ENCODE data around the gene FAAP100.

The FAAP100 gene

DNA sequence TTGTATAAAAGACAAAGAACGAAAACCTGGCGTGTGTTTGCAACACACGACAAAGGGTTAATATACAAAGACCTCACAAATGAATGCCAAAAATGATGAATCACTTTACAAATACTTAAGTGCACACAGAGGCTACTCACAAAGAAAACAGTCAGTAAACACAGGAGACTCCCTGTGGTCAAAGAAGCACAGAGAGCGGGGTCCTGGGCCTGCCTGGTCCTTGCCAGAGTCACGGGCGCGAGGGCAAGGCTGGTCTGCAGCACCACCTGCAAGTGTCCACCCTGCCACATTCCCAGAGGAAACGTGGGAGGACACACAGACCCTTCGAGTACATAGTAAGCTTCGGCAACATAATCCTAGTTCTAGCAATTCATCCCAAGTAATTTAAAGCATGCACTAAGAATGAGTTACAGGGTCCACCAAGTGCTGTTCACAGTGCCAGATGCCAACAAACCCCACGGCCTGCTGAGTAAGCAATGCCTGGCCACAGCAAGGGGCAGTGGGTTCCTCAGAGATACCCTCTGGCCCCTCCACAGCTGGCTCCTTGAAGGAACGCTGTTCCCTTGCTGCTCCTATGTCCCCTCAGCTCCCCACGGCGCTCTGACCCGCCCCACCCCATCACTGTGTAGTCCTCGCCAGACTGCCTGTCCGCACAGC, 24.6 kb upstream of the FAAP100 start:
- DNase-seq: peak; percentile 77

DNA sequence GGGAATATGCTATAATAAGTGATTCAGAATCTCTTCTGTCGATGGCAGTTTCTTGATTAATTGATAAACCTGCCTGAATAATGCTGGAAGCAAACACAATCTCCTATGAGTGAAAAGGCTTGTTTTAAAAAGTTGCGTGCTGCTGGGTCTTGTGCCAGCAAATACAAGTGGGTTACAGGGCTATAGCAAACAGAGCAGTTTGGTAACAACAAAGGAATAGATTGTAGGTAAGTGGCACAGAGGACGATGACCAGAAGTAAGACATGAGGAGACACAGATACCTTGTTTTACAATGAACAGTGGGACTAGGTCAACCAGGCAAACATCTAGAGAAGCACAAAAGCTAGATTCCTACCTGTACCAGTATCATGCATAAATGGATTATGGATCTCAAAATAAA, 23.7 kb upstream of the FAAP100 start:
- DNase-seq: no peak

DNA sequence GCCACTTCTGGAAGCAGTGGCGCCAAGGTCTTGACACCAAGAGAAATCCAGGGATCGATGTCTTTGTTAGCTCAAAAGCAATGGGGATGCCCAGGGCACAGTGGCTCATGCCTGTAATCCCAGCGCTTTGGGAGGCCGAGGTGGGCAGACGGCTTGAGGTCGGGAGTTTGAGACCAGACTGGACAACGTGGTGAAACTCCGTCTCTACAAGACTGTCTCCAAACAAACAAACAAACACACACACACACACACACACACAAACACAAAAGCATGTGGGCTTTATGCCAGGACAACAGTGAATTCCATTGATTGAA, 22.4 kb upstream of the FAAP100 start:
- no peak for DNase-seq

DNA sequence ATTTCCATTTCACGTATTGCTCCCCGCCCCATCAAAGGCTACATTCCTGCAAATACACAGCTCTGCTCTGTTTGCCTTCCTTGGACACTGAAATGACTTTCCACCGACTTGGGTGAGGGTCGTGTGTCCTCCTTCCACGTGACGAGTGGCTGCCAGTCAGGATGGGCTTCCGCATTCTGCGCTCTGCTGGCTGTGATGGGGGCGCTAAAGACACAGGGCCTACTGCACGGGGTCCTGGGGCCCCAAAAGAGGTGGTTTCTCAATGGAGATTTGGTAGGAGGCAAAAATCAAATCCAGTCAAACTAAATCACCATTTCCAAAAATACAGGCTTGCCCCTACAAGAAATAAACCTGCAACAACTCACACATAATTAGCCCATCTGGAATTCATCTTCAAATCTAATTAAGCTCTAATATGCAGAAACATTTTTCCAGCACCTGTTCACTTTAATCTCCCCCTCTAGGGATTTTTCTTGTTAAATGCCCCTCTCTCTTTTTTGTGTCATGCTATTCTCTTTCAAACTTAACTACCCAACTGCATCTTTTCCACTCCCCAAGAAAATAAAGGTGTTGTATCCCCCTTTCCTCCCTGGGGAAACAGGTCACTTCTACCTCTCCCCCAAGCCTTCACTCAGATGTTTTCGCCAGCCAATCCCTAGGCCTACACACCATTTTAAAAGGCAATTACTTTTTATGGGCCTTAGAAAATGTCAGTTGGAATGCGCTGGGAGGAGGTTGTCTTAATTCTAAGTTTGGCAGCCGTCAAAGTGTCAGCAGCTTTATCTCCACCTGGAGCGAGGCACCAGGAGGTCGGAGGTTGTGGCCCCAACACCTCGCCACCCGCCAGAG, 21.9 kb upstream of the FAAP100 start:
- DNase-seq: no peak

DNA sequence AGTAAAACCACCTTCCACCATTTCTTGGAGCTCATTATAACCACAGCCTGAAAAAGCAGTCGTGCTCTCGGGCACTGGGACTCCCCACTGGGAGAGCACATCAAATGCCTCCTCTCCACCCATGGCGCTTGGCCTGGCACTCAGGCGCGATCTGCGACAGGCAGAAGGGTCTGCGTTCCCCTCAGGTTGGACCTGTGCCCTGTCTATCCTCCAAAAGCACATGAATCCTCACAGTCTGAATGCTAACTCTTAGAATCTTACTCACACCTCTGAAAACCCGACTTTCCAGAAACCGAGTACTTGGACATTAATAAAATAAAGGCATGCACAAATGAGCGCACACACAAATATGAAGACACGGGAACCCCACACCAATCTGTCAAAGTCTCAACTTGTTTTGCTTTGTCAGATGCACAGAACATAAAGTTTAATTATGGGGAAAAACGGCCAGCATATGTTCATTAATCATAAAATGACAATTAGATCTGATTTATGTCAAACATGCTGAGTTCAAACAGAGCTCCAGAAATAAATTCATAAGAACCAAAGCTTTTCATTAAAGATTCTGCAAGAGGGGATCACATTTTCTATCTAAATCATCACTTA, 20.5 kb upstream of the FAAP100 start:
- DNase-seq: peak; percentile 57

DNA sequence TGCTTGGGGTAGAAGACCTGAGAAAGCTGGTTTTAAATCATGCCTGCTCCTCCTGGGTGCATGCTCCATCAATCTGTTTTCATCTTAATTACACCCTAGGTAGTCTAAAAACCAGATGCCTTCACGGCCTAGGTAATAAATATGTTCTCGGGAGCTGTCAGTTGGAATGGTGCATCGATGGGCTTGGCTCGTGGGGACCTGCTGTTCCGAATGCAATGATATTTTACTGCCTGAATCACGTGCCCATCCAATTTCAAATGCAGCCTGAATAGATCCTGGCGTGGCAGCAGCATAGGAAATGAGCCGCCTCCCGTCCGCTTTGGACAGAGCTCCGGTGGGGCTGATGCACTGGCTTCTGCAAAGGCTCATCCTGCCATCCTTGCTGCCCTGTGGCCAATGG, 18.8 kb upstream of the FAAP100 start:
- DNase-seq: no peak

DNA sequence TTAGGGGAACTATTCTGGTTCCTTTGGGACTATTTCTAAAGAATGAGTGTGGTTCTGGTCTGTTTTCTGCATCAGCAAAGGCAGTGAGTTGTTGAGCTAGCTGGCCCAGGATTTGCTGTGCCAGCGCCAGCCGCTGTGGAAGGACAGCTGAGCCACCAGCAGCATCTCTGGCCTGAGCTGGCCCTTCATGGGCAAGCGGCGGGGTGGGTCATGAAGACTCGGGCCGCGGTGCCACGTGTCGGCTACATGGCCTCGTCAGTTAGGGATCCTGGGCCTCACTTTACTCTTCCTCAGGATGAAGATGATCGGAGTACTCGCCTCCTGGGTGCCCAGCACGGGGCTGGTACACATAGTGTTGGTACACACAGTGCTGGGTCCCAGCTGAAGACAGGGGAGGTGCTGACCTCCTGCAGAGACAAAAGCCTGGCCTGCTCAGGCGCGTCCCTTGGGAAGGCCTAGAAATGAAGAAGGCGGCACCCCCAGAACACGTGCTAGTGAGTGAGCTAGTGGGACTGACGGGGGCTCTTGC, 17.9 kb upstream of the FAAP100 start:
- DNase-seq: no peak

DNA sequence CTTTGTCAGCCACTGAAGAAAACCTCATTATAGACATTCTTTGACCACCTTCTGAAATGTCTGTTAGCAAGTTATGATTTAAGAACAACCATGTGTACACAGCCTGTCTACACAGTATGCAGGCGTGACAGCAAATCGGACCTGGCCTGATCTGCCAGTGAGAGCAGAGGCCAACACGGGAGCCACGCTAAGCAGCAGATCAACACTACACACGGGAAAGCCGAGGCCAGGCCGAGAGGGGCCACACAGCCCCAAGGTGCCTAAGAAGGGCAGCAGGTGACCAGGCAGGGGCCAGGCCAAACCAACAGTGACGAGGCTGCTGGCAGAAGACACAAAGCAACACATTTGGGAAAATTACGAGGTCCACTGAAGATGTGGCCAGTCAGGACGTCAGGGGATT, 16.3 kb upstream of the FAAP100 start:
- no peak for DNase-seq

DNA sequence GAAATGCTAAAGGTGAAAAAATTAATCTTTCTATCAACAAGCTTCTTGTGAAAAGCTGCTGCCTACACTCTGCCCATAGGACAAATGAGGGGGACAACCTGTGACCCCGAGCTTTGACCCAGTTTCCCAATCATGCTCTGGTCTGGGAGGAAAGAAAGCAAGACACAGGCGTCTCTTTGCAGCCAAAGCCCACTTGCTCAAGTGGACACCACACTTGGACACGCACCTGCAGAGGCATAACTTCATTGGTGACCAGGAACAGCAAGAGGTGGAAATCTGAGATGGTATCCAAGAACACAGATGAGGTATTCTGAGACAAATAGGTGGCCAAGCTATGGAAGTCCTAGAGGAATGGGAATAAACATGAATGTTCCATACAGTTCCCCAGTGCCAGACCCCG, 15.0 kb upstream of the FAAP100 start:
- no peak for DNase-seq

DNA sequence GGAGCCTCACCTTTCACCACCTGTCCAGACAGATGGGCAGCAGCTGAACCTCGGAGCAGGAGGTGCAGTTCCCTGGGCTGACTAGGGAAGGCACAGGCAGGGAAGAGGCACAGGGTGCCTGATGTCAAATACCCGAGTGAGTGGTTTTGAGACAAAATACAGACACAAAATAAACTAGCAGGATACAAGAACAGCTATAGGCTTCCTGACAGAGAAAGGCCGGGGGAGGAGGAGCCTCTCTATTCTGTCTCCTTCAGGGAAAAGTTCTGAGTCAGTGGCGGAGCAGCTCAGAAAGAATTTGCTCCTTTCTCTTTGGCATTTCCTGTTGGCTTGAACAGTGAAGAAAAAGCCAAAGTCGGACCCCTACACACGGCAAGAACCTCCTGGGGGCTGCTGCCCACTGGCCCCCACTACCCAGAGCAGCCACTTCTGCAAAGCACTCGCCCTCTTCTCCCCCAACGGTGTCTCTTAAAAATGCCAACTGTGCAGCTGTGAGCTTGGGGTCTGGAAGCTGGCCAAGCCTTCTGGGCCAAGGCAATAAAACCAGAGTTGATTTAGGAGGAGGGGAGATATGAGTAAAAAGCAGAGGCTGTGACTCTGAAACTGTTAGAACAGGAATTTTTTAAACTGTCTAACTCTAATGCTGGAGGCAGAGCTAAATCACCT, 14.4 kb upstream of the FAAP100 start:
- peak; percentile 99 for DNase-seq

DNA sequence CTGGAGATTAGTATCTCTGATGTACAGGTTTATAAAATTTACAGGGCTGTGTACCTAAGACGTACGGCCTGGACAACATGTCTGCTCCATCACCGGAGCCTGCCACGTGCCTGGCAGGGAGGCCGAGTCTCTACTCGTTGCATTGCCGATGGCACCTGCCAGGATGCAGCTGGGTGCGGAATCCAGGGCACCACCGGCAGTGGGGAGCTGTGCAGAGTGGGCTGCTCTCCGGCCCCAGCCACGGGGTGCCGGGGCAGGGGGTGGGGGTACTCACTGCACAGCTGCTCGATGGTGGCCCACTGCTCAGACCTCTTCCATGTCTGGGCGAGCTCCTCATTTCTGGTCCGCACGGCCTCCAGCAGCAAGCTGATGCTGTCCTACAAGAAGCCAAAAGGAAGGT, 13.1 kb upstream of the FAAP100 start:
- no peak for DNase-seq

DNA sequence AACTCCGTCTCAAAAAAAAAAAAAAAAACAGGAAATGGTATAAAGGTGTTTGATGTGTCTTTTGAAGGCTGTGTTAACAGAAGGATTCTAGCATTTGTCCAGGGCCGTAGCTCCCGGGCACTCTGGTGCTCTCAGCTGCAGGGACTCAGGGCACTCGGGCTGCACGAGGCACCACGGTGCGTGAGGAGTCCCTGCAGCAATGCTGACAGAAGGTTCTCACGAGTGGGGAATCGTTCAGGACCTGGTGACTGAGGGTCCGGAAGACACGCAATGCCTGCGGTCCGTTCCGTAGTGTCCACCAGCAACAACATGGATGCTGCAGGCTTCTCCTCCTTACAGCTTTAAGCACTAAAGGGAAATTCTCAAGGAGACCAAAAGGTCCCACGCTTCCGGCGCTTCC, 12.6 kb upstream of the FAAP100 start:
- DNase-seq: no peak

DNA sequence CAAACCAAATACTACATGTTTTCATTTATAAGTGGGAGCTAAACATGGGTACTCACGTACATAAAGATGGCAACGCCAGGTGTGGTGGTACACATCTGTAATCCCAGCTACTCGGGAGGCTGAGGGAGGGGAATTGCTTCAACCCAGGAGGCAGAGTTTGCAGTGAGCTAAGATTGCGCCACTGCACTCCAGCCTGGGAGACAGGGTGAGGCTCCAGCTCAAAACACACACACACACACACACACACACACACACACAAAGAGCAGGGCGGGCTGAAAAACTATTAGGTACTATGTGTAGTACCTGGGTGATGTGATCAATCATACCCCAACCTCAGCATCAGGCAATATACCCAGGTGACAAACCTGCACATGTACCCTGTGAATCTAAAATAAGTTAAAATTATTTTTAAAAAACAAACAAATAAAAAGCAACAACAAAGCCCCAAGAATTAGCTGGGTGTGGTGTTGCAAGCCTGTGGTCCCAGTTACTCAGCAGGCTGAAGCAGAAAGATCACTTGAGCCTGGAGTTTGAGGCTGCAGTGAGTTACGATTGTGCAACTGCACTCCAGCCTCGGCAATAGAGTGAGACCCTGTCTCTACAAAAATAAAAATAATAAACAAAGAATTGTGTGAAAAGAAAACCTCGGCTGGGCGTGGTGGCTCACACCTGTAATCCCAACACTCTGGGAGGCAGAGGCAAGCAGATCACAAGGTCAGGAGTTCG, 11.9 kb upstream of the FAAP100 start:
- peak; percentile 67 for DNase-seq

DNA sequence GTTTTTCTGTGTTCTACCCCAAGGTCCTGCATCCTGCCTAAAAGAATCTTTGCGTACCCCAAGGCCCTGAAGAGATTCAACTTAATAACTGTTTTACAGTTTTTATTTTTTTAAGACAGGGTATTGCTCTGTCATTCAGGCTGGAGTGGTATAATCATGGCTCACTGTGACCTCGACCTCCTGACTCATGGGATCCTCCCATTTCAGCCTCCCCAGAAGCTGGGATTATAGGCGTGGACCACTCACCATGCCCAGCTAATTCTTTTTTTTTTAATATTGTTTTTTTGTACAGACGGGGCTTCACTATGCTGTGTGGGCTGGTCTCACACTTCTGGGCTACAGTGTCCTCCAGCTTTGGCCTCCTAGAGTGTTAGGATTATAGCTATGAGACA, 9.3 kb upstream of the FAAP100 start:
- DNase-seq: no peak

DNA sequence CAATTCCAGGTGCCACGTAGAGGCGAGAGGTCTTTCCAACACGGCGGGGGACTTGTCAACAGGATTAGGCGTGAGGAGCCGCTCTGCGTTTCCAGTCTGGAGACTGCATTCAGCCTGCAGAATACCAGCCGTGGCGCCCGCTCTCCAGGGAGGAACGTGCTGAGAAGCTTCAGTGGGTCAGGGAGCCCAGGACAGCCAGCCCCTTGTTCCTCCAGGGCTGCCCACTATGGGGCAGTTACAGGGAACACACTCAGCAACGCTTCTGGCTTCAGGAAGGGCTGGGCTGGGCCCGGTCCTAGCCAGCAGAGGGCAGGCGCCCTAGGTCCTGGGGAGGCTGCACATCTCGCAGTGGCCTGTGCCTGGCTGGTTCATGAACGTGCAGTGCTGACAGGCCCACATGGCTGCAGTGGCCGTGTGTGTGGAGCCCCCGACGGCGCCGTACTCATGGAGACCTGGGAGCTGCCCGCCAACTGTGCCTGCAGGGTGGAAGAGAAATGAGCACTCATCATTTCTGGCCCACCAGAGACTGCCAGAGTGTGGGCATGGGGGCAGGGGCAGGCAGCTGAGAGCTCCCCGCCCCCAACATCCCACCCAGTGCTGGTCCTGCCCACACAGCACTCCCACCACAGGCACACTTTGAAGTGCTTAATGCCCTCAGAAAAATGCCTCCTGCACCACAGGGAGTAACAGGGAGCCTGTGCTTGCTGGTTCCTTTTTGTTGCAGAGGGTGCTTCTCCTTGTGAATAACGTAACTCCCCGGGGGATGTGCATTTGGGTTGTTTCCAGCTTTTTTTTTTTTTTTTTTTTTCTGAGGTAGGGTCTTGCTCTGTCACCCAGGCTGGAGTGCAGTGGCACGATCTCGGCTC, 7.0 kb upstream of the FAAP100 start:
- no peak for DNase-seq

DNA sequence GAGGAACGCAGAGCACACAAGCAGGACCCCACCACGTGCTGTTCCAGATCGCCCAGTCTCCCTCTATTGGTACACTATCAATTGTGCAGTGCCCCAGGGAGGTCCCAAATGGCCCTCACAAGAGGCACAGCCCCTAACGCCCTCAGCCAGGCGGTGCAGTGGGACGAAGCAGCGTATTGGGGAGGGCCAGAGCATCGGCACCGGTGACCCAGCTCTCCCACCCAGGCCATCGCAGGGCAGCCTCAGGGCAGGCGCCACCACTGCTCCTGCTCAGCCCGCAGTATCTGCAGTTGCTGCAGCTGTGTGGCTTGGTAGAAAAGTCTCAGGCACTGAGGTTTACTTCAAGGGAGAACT, 5.9 kb upstream of the FAAP100 start:
- DNase-seq: no peak

DNA sequence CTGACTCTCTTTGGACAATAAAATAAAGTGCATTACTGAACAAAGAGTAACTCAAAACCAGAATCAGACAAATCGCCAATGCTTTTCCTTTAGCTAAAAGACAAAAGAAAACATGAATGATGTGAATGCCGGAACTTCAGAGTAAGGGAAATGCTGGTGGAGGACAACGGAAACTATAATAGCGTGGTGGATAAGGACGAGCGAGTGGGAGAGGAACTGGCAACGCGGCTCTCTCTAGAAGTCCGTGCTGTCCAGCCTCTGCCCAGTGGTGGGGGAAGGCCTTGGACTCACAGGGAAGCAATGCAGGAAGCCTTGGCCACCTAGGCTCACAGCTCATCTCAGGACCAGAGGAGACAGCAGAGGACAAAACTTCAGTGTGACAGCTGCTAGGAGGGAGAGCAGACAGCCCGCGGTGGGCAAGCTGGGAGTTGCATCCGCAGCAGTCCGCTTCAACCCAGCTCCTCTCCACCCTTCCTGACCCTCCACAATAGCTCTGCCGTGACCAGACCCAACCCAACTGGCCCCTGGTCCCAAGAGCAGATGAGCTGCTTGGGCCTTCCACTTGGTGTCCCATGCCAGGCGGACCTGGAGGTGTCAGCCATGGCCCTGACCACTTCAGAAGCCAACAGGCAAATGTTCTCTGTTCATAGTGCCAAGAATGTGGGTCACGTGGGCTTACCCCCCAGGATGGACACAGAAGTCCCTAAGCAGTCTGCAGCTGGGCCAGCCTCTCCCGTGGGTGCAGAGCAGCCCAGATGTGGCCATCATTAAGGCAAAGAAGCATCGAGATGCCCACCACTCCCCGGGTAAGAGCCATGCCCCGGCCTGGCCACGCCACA, 5.3 kb upstream of the FAAP100 start:
- no peak for DNase-seq

DNA sequence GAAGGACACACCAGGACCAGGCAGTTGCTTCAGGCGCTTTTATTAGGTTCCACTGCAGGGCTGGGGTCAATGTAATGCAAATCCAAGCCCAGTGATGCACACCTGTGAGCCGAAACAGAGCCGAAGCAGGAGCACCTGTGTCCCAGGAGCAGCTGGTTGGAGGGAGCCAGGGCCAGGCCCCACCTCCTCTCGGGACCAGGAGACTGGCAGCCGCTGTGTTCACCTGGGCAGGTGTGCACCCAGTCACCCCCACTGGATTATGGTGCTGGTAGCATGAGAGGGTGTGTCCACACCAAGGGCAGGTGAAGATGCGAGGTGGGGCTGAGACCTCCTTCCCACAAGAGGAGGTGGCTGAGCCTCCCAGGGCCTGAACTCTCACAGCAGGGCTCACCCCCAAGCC, 4.7 kb upstream of the FAAP100 start:
- DNase-seq: no peak

DNA sequence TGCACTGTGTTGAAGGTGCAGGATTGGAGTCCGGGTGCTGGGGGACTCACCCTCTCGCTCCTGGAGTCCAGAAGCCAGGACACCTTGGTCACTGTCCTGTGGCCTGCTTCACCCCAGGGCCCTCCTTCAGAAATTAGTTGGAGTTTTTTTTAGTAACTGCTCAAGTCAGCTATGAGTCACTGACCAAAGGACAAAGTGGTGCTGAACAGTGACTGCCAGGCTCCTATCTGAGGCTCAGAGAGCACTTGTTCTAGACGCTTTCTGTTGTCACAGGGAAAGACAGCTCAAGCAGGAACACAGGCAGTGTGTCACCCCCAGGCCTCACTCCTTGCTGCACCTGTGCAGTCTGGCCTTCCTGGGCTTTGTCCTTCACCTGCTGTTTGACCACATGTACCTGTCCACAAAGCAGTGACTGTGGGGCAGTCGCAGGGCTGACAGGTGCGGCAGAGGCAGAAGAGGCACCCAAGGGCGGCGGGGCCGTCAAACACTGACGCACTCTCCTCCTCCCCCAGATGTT, 4.1 kb upstream of the FAAP100 start:
- no peak for DNase-seq

DNA sequence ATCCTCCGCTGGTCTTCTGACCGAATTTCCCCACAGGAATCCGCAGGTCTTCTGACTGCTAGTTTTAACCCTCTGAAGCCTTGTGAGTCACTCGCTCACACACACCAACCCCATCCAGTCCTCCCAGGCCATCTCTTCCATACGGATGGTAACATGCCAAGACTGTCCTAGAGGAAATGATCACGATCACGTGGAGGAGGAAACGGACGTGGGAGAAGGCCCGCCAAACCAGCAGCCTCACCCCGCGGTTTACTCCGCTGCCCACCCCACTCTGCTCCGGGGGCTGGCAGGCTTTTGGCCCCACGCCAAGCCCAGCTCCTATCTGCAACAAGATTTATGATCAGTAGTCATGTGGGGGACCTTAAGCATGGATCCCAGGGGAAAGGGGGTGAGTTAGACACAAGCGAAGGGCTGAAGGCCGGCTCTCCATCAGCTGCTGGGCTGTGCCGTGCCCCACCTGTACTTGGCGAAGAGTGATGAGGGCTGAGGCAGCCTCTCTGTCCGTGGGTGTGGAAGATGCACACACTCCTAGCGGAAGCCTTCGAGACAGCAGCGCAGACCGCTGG, 1.5 kb upstream of the FAAP100 start:
- DNase-seq: peak; percentile 96
